Fibroblast of lung (primary cell): ENCODE measurements around the gene KDM2B. TPM values are rescaled to one million over a fixed set of nuclear protein-coding genes. Genes with fewer than 3 reads are reported as not detected.
A peak's percentile ranks its signal among the peaks of the same experiment; 100 is the strongest.

Source experiments
- DNase-seq, 2 donors: peaks; one replicate each; pipeline versions ENCODE4 v3.0.0 to v3.0.0-alpha.2; 2010; ENCODE audit warnings: low read depth in 2 of 2
- H2AFZ ChIP-seq: 2 replicates; pipeline ENCODE4 v1.5.1; 2012; ENCODE audit warnings: low read length, control low read depth, inconsistent platforms
- H3K27ac ChIP-seq: 2 replicates; pipeline ENCODE4 v1.5.1; 2011; ENCODE audit warnings: low read length, control low read depth; ENCODE audit not compliant: insufficient read depth
- H3K27me3 ChIP-seq: 2 replicates; pipeline ENCODE4 v1.5.1; 2011; ENCODE audit warnings: mild to moderate bottlenecking, low read length; ENCODE audit not compliant: control insufficient read depth, insufficient read depth
- H3K36me3 ChIP-seq: 2 replicates; pipeline ENCODE4 v1.5.1; 2011; ENCODE audit warnings: low read length; ENCODE audit not compliant: control insufficient read depth, insufficient read depth
- H3K4me1 ChIP-seq: 2 replicates; pipeline ENCODE4 v1.5.1; 2011; ENCODE audit warnings: low read length; ENCODE audit not compliant: control insufficient read depth, insufficient read depth; ENCODE audit errors: extremely low read depth
- H3K4me2 ChIP-seq: 2 replicates; pipeline ENCODE4 v1.5.1; 2011; ENCODE audit warnings: low read length, control low read depth; ENCODE audit not compliant: insufficient read depth; ENCODE audit errors: extremely low read depth
- H3K4me3 ChIP-seq, 4 experiments: fragments of 200-600 bp in 1 of 4; sonication (generic) in 1 of 4; replicated peaks in 1 of 4; 2 replicates each; pipeline ENCODE4 v1.5.1; 2011 to 2016; ENCODE audit warnings: low read length in 4 of 4, low read depth in 3 of 4, mild to moderate bottlenecking in 3 of 4, control low read depth in 2 of 4, inconsistent platforms in 1 of 4, mixed read lengths in 1 of 4; ENCODE audit not compliant: insufficient read depth in 1 of 4; ENCODE audit errors: control extremely low read depth in 1 of 4
- H3K79me2 ChIP-seq: 2 replicates; pipeline ENCODE4 v1.5.1; 2012; ENCODE audit warnings: mild to moderate bottlenecking, low read length, inconsistent platforms; ENCODE audit not compliant: control insufficient read depth, insufficient read depth
- H3K9ac ChIP-seq: 2 replicates; pipeline ENCODE4 v1.5.1; 2011; ENCODE audit warnings: mild to moderate bottlenecking, low read length, control low read depth; ENCODE audit not compliant: insufficient read depth
- H3K9me3 ChIP-seq: 2 replicates; pipeline ENCODE4 v1.5.1; 2012; ENCODE audit warnings: low read depth, low read length; ENCODE audit not compliant: control insufficient read depth, insufficient read depth
- H4K20me1 ChIP-seq: 2 replicates; pipeline ENCODE4 v1.5.1; 2011; ENCODE audit warnings: low read length; ENCODE audit not compliant: control insufficient read depth, insufficient read depth; ENCODE audit errors: extremely low read depth
- CTCF ChIP-seq, 2 donors: IDR thresholded peaks in 1 of 2; conservative IDR thresholded peaks in 1 of 2; 1 replicate in 1 of 2; 2 replicates in 1 of 2; pipeline ENCODE4 v1.5.1; 2011 to 2012; ENCODE audit warnings: low read length in 2 of 2, control low read depth in 1 of 2, inconsistent platforms in 1 of 2, low read depth in 1 of 2, mild to moderate bottlenecking in 1 of 2
- EZH2 ChIP-seq: IDR thresholded peaks from 2 replicates; pipeline ENCODE4 v1.5.1; 2012; ENCODE audit warnings: low read length, control low read depth, mild to moderate bottlenecking; ENCODE audit errors: missing control alignments
- polyA plus RNA-seq, 2 donors: library from polyadenylated mRNA; depleted of rRNA in 1 of 2; stranded (reverse) in 1 of 2; unstranded in 1 of 2; fragments of >200 nt; gene quantifications; 2 replicates each; pipeline ENCODE4 v1.2.1, GENCODE V29; 2011 to 2012; ENCODE audit warnings: missing spikeins in 1 of 2
- total RNA-seq: library from RNA; depleted of rRNA; stranded (reverse); fragments of >200 nt; gene quantifications from 2 replicates; pipeline ENCODE4 v1.2.1, GENCODE V29; 2014

The KDM2B gene
- total and polyA plus RNA-seq, 2 donors (not counting 1 experiment from before 2014, with no cell fraction given), result 9.8 to 21.6 TPM

GRCh38 chr12:121472150-121472905 lies 108.5 kb downstream of the KDM2B start:
- no peak overlapping the region for H2AFZ ChIP-seq
- peaks cover 2% of the 10 kb centered on the region for H3K4me1 ChIP-seq
- H3K27ac ChIP-seq, result no peak overlapping the region
- no peak overlapping the region for H3K9ac ChIP-seq
- no peaks in the 10 kb centered on the region for H3K36me3 ChIP-seq
- no peaks in the 10 kb centered on the region for H4K20me1 ChIP-seq
- H3K79me2 ChIP-seq, result no peaks in the 10 kb centered on the region
- no peak for DNase-seq
- no peak overlapping the region for H3K4me3 ChIP-seq
- H3K4me2 ChIP-seq, result no peak overlapping the region
- H3K9me3 ChIP-seq, result no peaks in the 10 kb centered on the region
- H3K27me3 ChIP-seq, result no peaks in the 10 kb centered on the region
- TF ChIP-seq EZH2, result no peak
- TF ChIP-seq CTCF (conservative IDR thresholded peaks at IDR 0.05 in 1 of 2, IDR thresholded peaks at IDR 0.05 in 1 of 2; ENCODE audit: low read depth in 1 of 2, low read length in 2 of 2), result no peak

GRCh38 chr12:121470751-121471150 lies 110.1 kb downstream of the KDM2B start:
- Histone ChIP-seq H3K9ac (no peak overlapping the region), H3K4me2 (no peak overlapping the region), H3K4me3 (no peak overlapping the region), H3K36me3 (no peaks in the 10 kb centered on the region), H4K20me1 (no peaks in the 10 kb centered on the region), H3K27me3 (no peaks in the 10 kb centered on the region), H3K9me3 (no peaks in the 10 kb centered on the region), H3K79me2 (peaks cover 4% of the 10 kb centered on the region), H3K4me1 (peaks cover 2% of the 10 kb centered on the region), H2AFZ (no peak overlapping the region), H3K27ac (no peak overlapping the region)
- TF ChIP-seq CTCF (conservative IDR thresholded peaks at IDR 0.05 in 1 of 2, IDR thresholded peaks at IDR 0.05 in 1 of 2; ENCODE audit: low read depth in 1 of 2, low read length in 2 of 2) (no peak), EZH2 (no peak)
- DNase-seq, result no peak

GRCh38 chr12:121468499-121468801 lies 112.4 kb downstream of the KDM2B start:
- Histone ChIP-seq H3K4me3 (no peak overlapping the region), H3K27ac (no peak overlapping the region)
- peak in 1 of 2 donors; percentile 11 for DNase-seq

More at GRCh38 chr12:121468499-121468801, 112.4 kb downstream of the KDM2B start:
- Histone ChIP-seq H3K4me1 (peaks cover 2% of the 10 kb centered on the region), H3K36me3 (no peaks in the 10 kb centered on the region), H3K9me3 (no peaks in the 10 kb centered on the region), H4K20me1 (no peaks in the 10 kb centered on the region), H3K9ac (no peak overlapping the region), H2AFZ (no peak overlapping the region), H3K4me2 (no peak overlapping the region), H3K79me2 (peaks cover 22% of the 10 kb centered on the region), H3K27me3 (no peaks in the 10 kb centered on the region)
- TF ChIP-seq CTCF (conservative IDR thresholded peaks at IDR 0.05 in 1 of 2, IDR thresholded peaks at IDR 0.05 in 1 of 2; ENCODE audit: low read depth in 1 of 2, low read length in 2 of 2) (no peak), EZH2 (no peak)
